Activated B cell treated with CpG ODN at 0.5 μM for 24 hours (primary cell): ENCODE measurements around the gene C2orf92. TPM values are rescaled to one million over a fixed set of nuclear protein-coding genes. Genes with fewer than 3 reads are reported as not detected.

ENCODE experiments used
- ATAC-seq: fragments of 200-7000 bp; cut with Tn5 transposase; one replicate; pipeline ENCODE4 v1.10.0; 2021; ENCODE audit warnings: low read depth, mild to moderate bottlenecking, moderate library complexity
- CTCF ChIA-PET: fragments of 350-600 bp; sonication (Branson Sonifier 250); formaldehyde crosslinking; loops from one replicate; lab custom pipeline; 2021; ENCODE audit warnings: antibody characterized with exemption; lab: Charles Lee
- POLR2A ChIA-PET: fragments of 350-600 bp; sonication (Branson Sonifier 250); formaldehyde crosslinking; loops from one replicate; lab custom pipeline; 2021; ENCODE audit warnings: antibody characterized with exemption; lab: Charles Lee
- DNase-seq: peaks from one replicate; pipeline ENCODE4 v3.0.0; 2022
- H3K27ac Mint-ChIP-seq: one replicate; pipeline ENCODE4 v1.8.0; 2020; ENCODE audit warnings: mixed read lengths
- H3K27me3 Mint-ChIP-seq: one replicate; pipeline ENCODE4 v1.8.0; 2021; ENCODE audit warnings: mixed read lengths
- H3K36me3 Mint-ChIP-seq: one replicate; pipeline ENCODE4 v1.8.0; 2021; ENCODE audit warnings: low read depth, mixed read lengths
- H3K4me1 Mint-ChIP-seq: one replicate; pipeline ENCODE4 v1.8.0; 2021; ENCODE audit warnings: mixed read lengths
- H3K4me3 Mint-ChIP-seq: one replicate; pipeline ENCODE4 v1.8.0; 2020; ENCODE audit warnings: mild to moderate bottlenecking, mixed read lengths
- H3K9me3 Mint-ChIP-seq: one replicate; pipeline ENCODE4 v1.8.0; 2020; ENCODE audit warnings: mixed read lengths
- CTCF ChIP-seq: fragments of 200-600 bp; IDR thresholded peaks from one replicate; pipeline ENCODE4 v1.8.0; 2022; ENCODE audit warnings: antibody characterized with exemption, mild to moderate bottlenecking
- intact Hi-C: fragments of 100-400 bp; cut with micrococcal nuclease; formaldehyde crosslinking; loops from one replicate; pipeline ENCODE4 v1.15.1; 2024
- total RNA-seq: library from RNA; stranded (reverse); gene quantifications from 2 replicates; pipeline ENCODE4 v1.2.3, GENCODE V29; 2022

C2orf92 gene
- total RNA-seq, 1 donor from 2014 or later, result 14.4 TPM

- ATAC-seq (no peak), DNase-seq (no peak)
- H3K36me3 Mint-ChIP-seq, result no peaks in the 10 kb centered on the region
- H3K27me3 Mint-ChIP-seq, result no peaks in the 10 kb centered on the region
- no peak overlapping the region for H3K27ac Mint-ChIP-seq
- no peak overlapping the region for H3K4me3 Mint-ChIP-seq
- ChIA-PET POLR2A (no interaction called here), CTCF (interaction anchor here (1.0 to 1.3 kb wide), 2 partner anchors 11 to 30 kb away, joined by 3 read pairs; no protein-coding TSS in a partner anchor)
- H3K9me3 Mint-ChIP-seq, result no peaks in the 10 kb centered on the region
- intact Hi-C loops, result no loop called here
- TF ChIP-seq CTCF, result no peak
- H3K4me1 Mint-ChIP-seq, result no peaks in the 10 kb centered on the region
Measured at GRCh38 chr2:97728091-97728731, 58.7 kb downstream of the C2orf92 start.

- intact Hi-C loops, result no loop called here
- Mint-ChIP-seq H3K27me3 (no peaks in the 10 kb centered on the region), H3K4me3 (no peak overlapping the region), H3K36me3 (no peaks in the 10 kb centered on the region), H3K9me3 (no peaks in the 10 kb centered on the region), H3K4me1 (no peaks in the 10 kb centered on the region), H3K27ac (no peak overlapping the region)
- no peak for TF ChIP-seq CTCF
- no peak for DNase-seq
- ChIA-PET POLR2A (interaction anchor here (1.4 kb wide), 1 partner anchor 12 kb away, joined by 7 read pairs; no protein-coding TSS in a partner anchor), CTCF (interaction anchor here (2.1 kb wide), 1 partner anchor 10 kb away, joined by 10 read pairs; no protein-coding TSS in a partner anchor)
- ATAC-seq, result no peak
Measured at GRCh38 chr2:97730245-97730644, 60.7 kb downstream of the C2orf92 start.

GRCh38 chr2:97731274-97732020 lies 61.9 kb downstream of the C2orf92 start:
- no peaks in the 10 kb centered on the region for H3K9me3 Mint-ChIP-seq
- no peaks in the 10 kb centered on the region for H3K27me3 Mint-ChIP-seq
- no peaks in the 10 kb centered on the region for H3K36me3 Mint-ChIP-seq
- H3K4me1 Mint-ChIP-seq, result no peaks in the 10 kb centered on the region
- no peak for TF ChIP-seq CTCF
- CTCF ChIA-PET, result interaction anchor here (2.1 kb wide), 1 partner anchor 8 kb away, joined by 10 read pairs; no protein-coding TSS in a partner anchor
- ATAC-seq (no peak), DNase-seq (no peak)
- no peak overlapping the region for H3K27ac Mint-ChIP-seq
- no peak overlapping the region for H3K4me3 Mint-ChIP-seq
- POLR2A ChIA-PET, result no interaction called here
- intact Hi-C loops, result no loop called here

GRCh38 chr2:97732436-97733340 lies 63.2 kb downstream of the C2orf92 start:
- no peak overlapping the region for H3K4me3 Mint-ChIP-seq
- no peaks in the 10 kb centered on the region for H3K27me3 Mint-ChIP-seq
- no peak for DNase-seq
- CTCF ChIA-PET, result no interaction called here
- intact Hi-C loops, result no loop called here
- H3K9me3 Mint-ChIP-seq, result no peaks in the 10 kb centered on the region
- no peak for TF ChIP-seq CTCF
- POLR2A ChIA-PET, result no interaction called here
- ATAC-seq, result no peak
- H3K36me3 Mint-ChIP-seq, result no peaks in the 10 kb centered on the region
- no peaks in the 10 kb centered on the region for H3K4me1 Mint-ChIP-seq
- no peak overlapping the region for H3K27ac Mint-ChIP-seq
